SU-DHL-6 (cell line): Measurements from ENCODE around the gene HLA-DPA1.

Source experiments
- H2AFZ ChIP-seq: fragments of 200-600 bp; sonication (generic); 2 replicates; pipeline ENCODE4 v1.6.1; 2014; ENCODE audit warnings: low read depth, mild to moderate bottlenecking, moderate library complexity, mixed read lengths, antibody characterized with exemption, low read length; ENCODE audit not compliant: severe bottlenecking
- H3F3A ChIP-seq: fragments of 200-600 bp; shearing (Covaris generic); 2 replicates; pipeline ENCODE4 v1.6.0; 2016; ENCODE audit warnings: antibody characterized with exemption, mild to moderate bottlenecking; ENCODE audit not compliant: insufficient read depth
- H3K27ac ChIP-seq: fragments of 200-600 bp; sonication (generic); 2 replicates; pipeline ENCODE4 v1.5.1; 2016; ENCODE audit warnings: low read depth, mild to moderate bottlenecking, low read length, moderate library complexity, mixed read lengths
- H3K27me3 ChIP-seq: fragments of 200-600 bp; sonication (generic), shearing (Covaris generic); 2 replicates; pipeline ENCODE4 v1.6.0; 2014; ENCODE audit warnings: mild to moderate bottlenecking, low read length
- H3K36me3 ChIP-seq: fragments of 200-600 bp; sonication (generic); 2 replicates; pipeline ENCODE4 v1.6.1; 2014; ENCODE audit warnings: mild to moderate bottlenecking, low read length, mixed read lengths
- H3K4me2 ChIP-seq: fragments of 300-600, 200-600 bp; shearing (Covaris generic), sonication (generic); 2 replicates; pipeline ENCODE4 v1.6.0; 2014; ENCODE audit warnings: low read length, low read depth, mild to moderate bottlenecking; ENCODE audit not compliant: poor library complexity, severe bottlenecking
- H3K4me3 ChIP-seq: fragments of 200-600 bp; sonication (generic); 2 replicates; pipeline ENCODE4 v1.5.1; 2014; ENCODE audit warnings: antibody characterized with exemption, low read length, mild to moderate bottlenecking, mixed read lengths; ENCODE audit not compliant: insufficient read depth, poor library complexity, severe bottlenecking
- H3K79me2 ChIP-seq: fragments of 200-600 bp; sonication (generic); 2 replicates; pipeline ENCODE4 v1.6.1; 2014; ENCODE audit warnings: mild to moderate bottlenecking, low read length, moderate library complexity; ENCODE audit not compliant: insufficient read depth
- H3K9ac ChIP-seq: fragments of 200-600 bp; sonication (generic); 2 replicates; pipeline ENCODE4 v1.7.0; 2014; ENCODE audit warnings: mild to moderate bottlenecking, low read length
- H3K9me2 ChIP-seq: fragments of 200-600 bp; sonication (generic); replicated peaks from 2 replicates; pipeline ENCODE4 v1.6.1; 2014; ENCODE audit warnings: low read length; ENCODE audit not compliant: insufficient read depth
- H3K9me3 ChIP-seq: fragments of 200-600 bp; sonication (generic); 2 replicates; pipeline ENCODE4 v1.6.1; 2014; ENCODE audit warnings: low read length, mixed read lengths; ENCODE audit not compliant: insufficient read depth
- H4K20me1 ChIP-seq: fragments of 200-600 bp; sonication (generic); 2 replicates; pipeline ENCODE4 v1.6.1; 2014; ENCODE audit warnings: low read depth, mild to moderate bottlenecking, antibody characterized with exemption, low read length, moderate library complexity, mixed read lengths
- CTCF ChIP-seq: fragments of 200-600 bp; sonication (generic); IDR thresholded peaks from one replicate; pipeline ENCODE4 v1.5.1; 2017; ENCODE audit warnings: antibody characterized with exemption, mild to moderate bottlenecking, low read length, moderate library complexity; ENCODE audit not compliant: insufficient read depth, poor library complexity, severe bottlenecking
- EZH2phosphoT487 ChIP-seq: fragments of 200-600 bp; sonication (generic), shearing (Covaris generic); conservative IDR thresholded peaks from 2 replicates; pipeline ENCODE4 v1.6.1; 2018; ENCODE audit warnings: mild to moderate bottlenecking, antibody characterized with exemption, low read length, moderate library complexity, mixed read lengths

The HLA-DPA1 gene

GRCh38 chr6:33075568-33076405 is 2.3 kb upstream of the HLA-DPA1 start, which contains the start of gene HLA-DPB1:
Gene HLA-DPB1, plus strand, starts transcription at chr6:33075990. Its CDS starts 52 bp downstream, at chr6:33076042.
- peak within 1 kb of the TSS; percentile 70 for H3K9ac ChIP-seq
- peak within 1 kb of the TSS; percentile 78 for H3K4me3 ChIP-seq
- H3K27me3 ChIP-seq = no peaks in the 10 kb centered on the region
- H4K20me1 ChIP-seq = no peaks in the 10 kb centered on the region
- no peaks in the 10 kb centered on the region for H3K9me2 ChIP-seq
- 0 out of 2 replicates have a peak, but pooled peaks cover 3% of the 10 kb centered on the region for H3K36me3 ChIP-seq
- H3K9me3 ChIP-seq = no peaks in the 10 kb centered on the region
- H3K79me2 ChIP-seq = peaks cover 63% of the 10 kb centered on the region
- peak within 1 kb of the TSS; percentile 78 for H3K27ac ChIP-seq
- TF ChIP-seq EZH2phosphoT487 (no peak), CTCF (no peak)
- H3K4me2 ChIP-seq = peak within 1 kb of the TSS; percentile 92
- peaks cover 33% of the 10 kb centered on the region for H3F3A ChIP-seq
- peak within 1 kb of the TSS; percentile 63 for H2AFZ ChIP-seq

GRCh38 chr6:33075208-33075567 is 1.7 kb upstream of the HLA-DPA1 start:
- Histone ChIP-seq H3K79me2 (peaks cover 64% of the 10 kb centered on the region), H3K27ac (peak overlapping the region; percentile 78), H3K4me3 (peak overlapping the region; percentile 78), H3K9me2 (no peaks in the 10 kb centered on the region), H3K4me2 (peak overlapping the region; percentile 92), H3F3A (peaks cover 39% of the 10 kb centered on the region), H3K27me3 (no peaks in the 10 kb centered on the region), H3K36me3 (peaks cover 6% of the 10 kb centered on the region; the same call in 1 of the 2 replicates), H3K9ac (peak overlapping the region; percentile 70), H3K9me3 (no peaks in the 10 kb centered on the region), H4K20me1 (no peaks in the 10 kb centered on the region), H2AFZ (peak overlapping the region; percentile 63)
- TF ChIP-seq EZH2phosphoT487 = no peak
- TF ChIP-seq CTCF = no peak

- no peaks in the 10 kb centered on the region for H3K9me2 ChIP-seq
- H3K9me3 ChIP-seq = no peaks in the 10 kb centered on the region
- H3K9ac ChIP-seq = peak overlapping the region; percentile 70
- H3K27ac ChIP-seq = peak overlapping the region; percentile 78
- H3F3A ChIP-seq = peaks cover 35% of the 10 kb centered on the region; the same call in 1 of the 2 replicates
- peaks cover 28% of the 10 kb centered on the region for H3K36me3 ChIP-seq
- peaks cover 59% of the 10 kb centered on the region for H3K79me2 ChIP-seq
- no peaks in the 10 kb centered on the region for H4K20me1 ChIP-seq
- H3K4me3 ChIP-seq = peak overlapping the region; percentile 78
- TF ChIP-seq EZH2phosphoT487 (no peak), CTCF (no peak)
- no peaks in the 10 kb centered on the region for H3K27me3 ChIP-seq
- peak overlapping the region; percentile 92 for H3K4me2 ChIP-seq
- no peak overlapping the region for H2AFZ ChIP-seq
These were observed 845 bp downstream of the HLA-DPA1 start for GRCh38 chr6:33072508-33073100.
